ENCODE measurements around the gene TBC1D16.

- TF ChIP-seq CTCF (IDR thresholded peaks at IDR 0.05; ENCODE audit: poor library complexity) = no peak
- TF ChIP-seq EZH2 (IDR thresholded peaks at IDR 0.05; ENCODE audit: borderline replicate concordance) = no peak
Observed at GRCh38 chr17:80012765-80013741, 22.6 kb downstream of the TBC1D16 start.

Measured in hepatocyte (in vitro differentiated cells).